DMS 273 (cell line): ENCODE data around the gene EPOP.

Experiments used
- DNase-seq: peaks from one replicate; lab custom pipeline; 2025; ENCODE audit not compliant: unreplicated experiment; lab: John Stamatoyannopoulos, UW

The EPOP gene

GRCh38 chr17:38706505-38707216 is 31.9 kb upstream of the EPOP start:
- no peak for DNase-seq

GRCh38 chr17:38705803-38706504 is 31.2 kb upstream of the EPOP start:
- peak; percentile 85 for DNase-seq

DNA sequence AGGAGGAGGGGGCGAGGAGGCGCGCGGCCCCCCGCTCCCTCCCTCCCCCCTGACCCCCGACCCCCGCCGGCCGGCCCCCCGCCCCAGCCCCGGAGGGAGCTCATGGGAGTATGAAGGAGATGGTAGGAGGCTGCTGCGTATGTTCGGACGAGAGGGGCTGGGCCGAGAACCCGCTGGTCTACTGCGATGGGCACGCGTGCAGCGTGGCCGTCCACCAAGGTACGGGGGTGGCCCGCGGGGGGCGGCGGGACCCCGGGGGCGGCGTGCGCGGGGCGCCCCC is 30.7 kb upstream of the EPOP start:
- DNase-seq, result peak; percentile 62

DNA sequence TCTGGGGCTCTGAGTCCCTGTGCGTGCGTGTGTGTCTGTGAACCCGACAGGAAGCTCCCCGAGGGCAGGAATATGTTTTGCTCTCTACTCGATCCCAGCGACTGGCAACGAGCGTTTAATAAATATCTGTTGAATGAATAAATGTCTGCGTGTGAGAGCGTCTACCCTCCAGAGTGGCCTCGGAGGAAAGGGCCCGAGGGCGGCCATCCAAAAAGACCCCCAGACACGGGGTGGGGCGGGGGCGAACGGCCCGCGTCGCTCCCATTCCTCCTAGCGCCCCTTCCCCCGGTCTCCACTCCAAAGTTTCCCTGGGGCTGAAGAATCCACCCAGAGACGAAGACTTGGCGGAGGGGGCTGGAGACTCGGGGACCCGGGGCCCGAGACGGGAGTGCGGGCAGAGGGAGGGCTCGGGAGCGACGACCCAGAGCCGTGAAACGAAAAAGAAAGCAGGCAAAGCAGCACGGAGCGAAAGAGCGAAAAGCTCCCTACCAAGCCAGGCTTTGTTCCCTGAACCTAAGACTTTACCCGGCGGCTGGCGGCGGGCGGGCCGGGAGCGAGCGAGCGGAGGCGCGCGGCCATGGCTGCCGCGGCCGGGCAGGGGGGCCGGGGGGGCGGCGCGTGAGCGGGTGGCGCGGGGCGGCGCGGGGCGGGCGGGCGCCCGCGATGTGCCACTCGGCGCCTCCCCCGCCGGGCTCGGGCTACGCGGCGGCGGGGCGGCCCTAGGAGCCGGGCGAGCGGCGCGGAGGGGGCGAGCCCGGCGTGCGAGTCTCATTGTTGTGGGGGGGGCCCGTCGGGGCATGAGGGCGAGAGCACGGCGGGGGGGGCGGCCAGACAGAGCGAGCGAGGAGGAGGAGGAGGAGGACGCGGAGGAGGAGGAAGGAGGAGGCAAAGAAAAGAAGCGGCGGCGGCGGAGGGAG is 30.1 kb upstream of the EPOP start, which contains the start of gene MLLT6:
Gene MLLT6 (plus strand): TSS at position 668 of the 917 bp plus-strand sequence. CDS start 360 bp downstream, outside the sequence.
- peak; percentile 92 for DNase-seq

GRCh38 chr17:38703742-38704605 is 29.2 kb upstream of the EPOP start:
- peak; percentile 66 for DNase-seq

GRCh38 chr17:38702916-38703741 is 28.4 kb upstream of the EPOP start:
- no peak for DNase-seq

GRCh38 chr17:38702166-38702915 is 27.6 kb upstream of the EPOP start:
- DNase-seq, result peak; percentile 95

- no peak for DNase-seq
Measured at GRCh38 chr17:38701504-38702165, 26.9 kb upstream of the EPOP start.

- DNase-seq, result no peak
Measured at GRCh38 chr17:38698760-38699159, 24.0 kb upstream of the EPOP start.

DNA sequence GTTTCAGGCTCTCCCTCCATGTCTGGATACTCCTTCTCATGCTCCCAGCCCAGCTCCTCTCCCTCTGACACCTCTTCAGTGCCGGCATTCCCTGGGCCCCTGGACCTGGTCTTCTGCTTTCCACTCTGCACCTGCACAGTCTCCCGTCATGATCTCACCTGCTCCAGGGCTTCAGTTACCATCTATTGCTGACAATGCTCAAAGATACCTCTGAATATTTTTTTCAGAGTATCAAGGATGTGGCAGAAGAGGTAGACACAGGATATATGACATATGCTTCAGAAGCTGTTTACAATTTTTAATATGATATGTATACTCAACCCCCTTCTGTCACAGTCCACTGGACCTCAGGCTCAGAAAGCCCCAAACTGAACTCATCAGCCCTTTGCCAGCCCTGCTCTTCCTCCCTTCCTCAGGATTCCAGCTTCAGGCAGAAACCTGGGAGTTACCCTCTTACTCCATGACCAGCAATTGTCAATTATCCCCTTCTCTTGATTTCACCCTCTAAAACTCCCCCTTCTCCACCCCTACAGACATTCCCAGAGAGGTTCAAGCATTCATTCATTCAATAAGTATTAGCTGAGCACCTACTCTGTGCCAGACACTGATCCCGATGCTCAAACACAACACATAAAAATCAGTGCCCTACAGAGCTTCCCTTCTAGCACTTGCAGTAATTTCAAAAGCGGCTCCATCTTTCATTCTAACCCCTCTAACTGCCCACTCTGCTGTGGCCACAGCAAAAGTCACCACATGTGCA is 22.5 kb upstream of the EPOP start:
- no peak for DNase-seq

DNA sequence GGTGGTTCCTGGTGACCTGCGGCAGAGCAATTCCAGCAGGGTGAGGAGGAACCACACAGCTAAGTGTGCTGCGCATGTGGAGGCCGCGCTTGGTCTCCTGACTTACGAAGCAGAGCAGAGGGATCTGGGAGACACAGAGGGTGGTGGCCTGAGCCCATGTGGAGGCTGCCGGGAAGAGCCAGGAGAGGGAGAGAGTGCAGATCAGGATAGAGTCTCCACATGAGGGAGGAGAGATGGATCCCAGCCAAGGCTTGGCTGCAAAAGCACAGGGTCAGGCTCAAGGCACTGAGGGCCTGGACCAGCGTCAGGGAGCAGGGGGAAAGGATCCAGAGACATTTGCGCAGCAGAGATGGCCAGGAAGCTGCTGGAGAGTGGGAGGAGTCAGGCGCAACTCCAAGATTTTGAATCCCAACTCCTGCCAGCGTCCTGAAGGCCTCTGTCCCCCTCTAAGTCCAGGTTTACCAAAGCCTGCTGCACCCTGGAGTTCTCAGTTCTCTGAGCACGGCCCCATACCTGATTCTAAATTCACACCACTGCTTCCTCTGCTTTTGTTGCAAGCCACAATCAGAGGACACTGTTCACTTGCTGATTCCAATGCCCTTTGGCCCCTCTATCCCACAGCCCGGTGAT is 19.1 kb upstream of the EPOP start:
- peak; percentile 45 for DNase-seq

DNA sequence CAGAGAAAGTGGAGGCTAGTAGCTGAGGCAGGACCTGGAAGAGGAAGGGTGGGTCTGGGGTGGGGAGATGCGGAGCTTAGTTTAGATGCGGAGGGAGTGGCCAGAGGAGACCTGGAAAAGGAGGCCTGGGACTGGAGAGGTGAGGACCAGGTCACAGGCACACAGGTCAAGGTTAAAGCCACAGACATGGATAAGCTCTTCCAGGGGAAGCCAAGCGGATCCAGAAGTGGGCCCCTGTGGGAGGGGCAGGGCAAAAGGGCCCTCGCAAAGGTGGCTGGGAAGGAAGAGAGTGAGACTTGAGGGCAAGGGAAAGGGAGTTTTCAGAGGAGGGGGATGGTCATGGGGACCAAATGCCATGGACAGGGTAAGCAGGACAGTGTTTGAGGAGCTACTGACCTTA is 16.4 kb upstream of the EPOP start:
- DNase-seq, result no peak

- DNase-seq, result no peak
Measured at GRCh38 chr17:38690386-38690785, 15.6 kb upstream of the EPOP start.

DNA sequence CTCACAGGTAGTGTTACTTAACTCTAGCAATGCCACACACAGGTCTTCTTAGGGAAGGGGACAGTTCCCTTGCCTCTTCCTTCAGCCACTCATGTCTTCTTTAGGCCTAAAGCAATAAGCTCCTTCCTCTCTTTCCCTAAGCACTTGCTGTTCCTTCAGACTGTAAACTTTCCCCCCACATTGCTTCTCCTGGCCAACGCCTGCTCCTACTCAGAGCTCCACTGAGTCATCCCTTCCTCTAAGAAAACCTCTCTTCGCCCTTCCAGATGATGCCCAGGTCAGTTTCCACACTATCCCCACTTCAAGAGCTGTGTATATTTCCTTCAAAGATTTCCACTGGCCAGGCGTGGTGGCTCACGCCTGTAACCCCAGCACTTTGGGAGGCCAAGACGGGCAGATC is 12.5 kb upstream of the EPOP start:
- no peak for DNase-seq

DNA sequence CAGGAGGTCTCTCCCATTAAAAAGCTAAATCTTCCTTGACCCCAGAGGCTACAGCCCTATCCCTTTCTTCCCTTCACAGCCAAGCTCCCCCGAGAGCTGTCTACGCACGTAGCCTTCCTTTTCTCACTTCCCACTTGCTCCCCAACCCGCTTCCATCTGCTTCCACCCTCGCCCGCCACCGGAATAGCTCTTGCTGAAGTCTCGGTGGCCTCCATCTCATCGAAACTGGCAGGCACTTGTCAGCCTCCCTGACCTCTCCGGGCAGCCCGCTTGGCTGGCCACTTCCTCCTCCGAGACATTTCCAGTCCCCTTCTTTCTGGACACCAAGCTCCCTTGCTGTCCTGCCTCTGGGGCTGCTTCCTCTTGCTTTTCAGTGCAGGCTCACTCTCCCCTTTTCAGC is 10.7 kb upstream of the EPOP start:
- no peak for DNase-seq

DNA sequence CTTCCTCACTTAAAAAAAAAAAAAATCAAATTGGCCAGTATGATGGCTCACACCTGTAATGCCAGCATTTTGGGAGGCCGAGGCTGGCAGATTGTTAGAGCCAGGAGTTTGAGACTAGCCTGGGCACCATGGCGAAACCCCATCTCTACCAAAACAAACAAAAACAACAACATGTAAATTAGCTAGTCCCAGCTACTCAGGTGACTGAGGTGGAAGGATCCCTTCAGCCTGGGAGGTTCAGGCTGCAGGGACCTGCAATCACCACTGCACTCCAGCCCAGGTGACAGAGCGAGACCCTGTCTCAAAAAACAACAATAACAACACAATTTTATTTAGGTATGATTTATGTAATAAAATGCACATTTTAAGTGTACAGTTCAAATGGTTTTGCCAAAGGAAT is 6.3 kb upstream of the EPOP start:
- DNase-seq, result no peak

- DNase-seq, result no peak
Measured at GRCh38 chr17:38677819-38678218, 3.1 kb upstream of the EPOP start.
